HepG2 (cell line): ENCODE results near the gene LHX5. TPM values are rescaled to one million over a fixed set of nuclear protein-coding genes. Genes with fewer than 3 reads are reported as not detected.

Experiments used
- ATF7-NPFF ChIP-seq: sonication (generic); formaldehyde crosslinking; IDR thresholded peaks from 2 replicates; pipeline ENCODE4 v1.8.1; 2023; ENCODE audit warnings: mild to moderate bottlenecking, low read depth, missing genetic modification reagents, moderate library complexity
- ELF3 ChIP-seq: IDR thresholded peaks from 2 replicates; pipeline ENCODE4 v1.6.1; 2016; ENCODE audit warnings: missing genetic modification reagents, missing compliant biosample characterization
- HMGXB4 ChIP-seq, 2 experiments: sonication (generic) in 1 of 2; formaldehyde crosslinking in 1 of 2; IDR thresholded peaks; 2 replicates each; pipeline versions ENCODE4 v1.4.0 to v1.6.1; 2018 to 2020; ENCODE audit warnings: missing genetic modification reagents in 2 of 2, borderline replicate concordance in 1 of 2, low read depth in 1 of 2, mild to moderate bottlenecking in 1 of 2, missing biosample characterization in 1 of 2
- HNF1A ChIP-seq, 2 experiments: sonication (generic) in 1 of 2; formaldehyde crosslinking in 1 of 2; IDR thresholded peaks; 2 replicates each; pipeline versions ENCODE4 v1.4.0 to v1.6.1; 2016 to 2020; ENCODE audit warnings: borderline replicate concordance in 1 of 2, low read depth in 1 of 2, mild to moderate bottlenecking in 1 of 2, missing genetic modification reagents in 1 of 2
- KDM5A ChIP-seq: fragments of 200-600 bp; sonication (generic); IDR thresholded peaks from 2 replicates; pipeline ENCODE4 v1.7.0; 2018; ENCODE audit warnings: antibody characterized with exemption, mild to moderate bottlenecking, low read length, borderline replicate concordance
- RAD21 ChIP-seq: fragments of 450-650 bp; formaldehyde crosslinking; IDR thresholded peaks from 2 replicates; pipeline ENCODE4 v1.5.0; 2020; ENCODE audit warnings: mild to moderate bottlenecking
- RARG ChIP-seq: sonication (generic); formaldehyde crosslinking; IDR thresholded peaks from 2 replicates; pipeline ENCODE4 v1.4.0; 2020; ENCODE audit warnings: low read depth, mild to moderate bottlenecking, missing genetic modification reagents
- STAG1 ChIP-seq: sonication (generic); formaldehyde crosslinking; IDR thresholded peaks from 2 replicates; pipeline ENCODE4 v1.4.0; 2020; ENCODE audit warnings: missing genetic modification reagents
- ZBTB1 ChIP-seq: sonication (generic); formaldehyde crosslinking; IDR thresholded peaks from 2 replicates; pipeline ENCODE4 v1.4.0; 2020; ENCODE audit warnings: missing genetic modification reagents, borderline replicate concordance
- ZNF432 ChIP-seq: sonication (generic); formaldehyde crosslinking; IDR thresholded peaks from 2 replicates; pipeline ENCODE4 v1.5.0; 2020; ENCODE audit warnings: missing genetic modification reagents, mild to moderate bottlenecking, borderline replicate concordance
- ZNF816 ChIP-seq: sonication (generic); formaldehyde crosslinking; IDR thresholded peaks from 2 replicates; pipeline ENCODE4 v1.8.0; 2022; ENCODE audit warnings: missing genetic modification reagents, mild to moderate bottlenecking, borderline replicate concordance
- polyA plus RNA-seq, 8 experiments: library from polyadenylated mRNA; depleted of rRNA in 3 of 8; stranded (reverse) in 7 of 8; unstranded in 1 of 8; fragments of >200 nt; fragmentation: Illumina TruSeq in 4 of 8; extraction: Trizol in 4 of 8; gene quantifications; 2 replicates each; pipeline versions ENCODE4 v1.2.1 to v1.2.3, GENCODE V29; 2011 to 2016; ENCODE audit warnings: low read depth in 4 of 8, missing spikeins in 1 of 8, mixed read lengths in 1 of 8; ENCODE audit not compliant: insufficient read depth in 1 of 8
- total RNA-seq, 5 experiments: library from RNA; depleted of rRNA; stranded (reverse); fragments of >200 nt; fragmentation: Illumina TruSeq; extraction: Trizol; gene quantifications; 2 replicates each; pipeline ENCODE4 v1.2.3, GENCODE V29; 2016; ENCODE audit warnings: low read depth in 1 of 5
- TF ChIP-seq, protein P1 (sequence below): sonication (generic); formaldehyde crosslinking; IDR thresholded peaks from 2 replicates; pipeline ENCODE4 v1.4.0; 2020; ENCODE audit warnings: missing genetic modification reagents
- TF ChIP-seq, protein P2 (sequence below): sonication (generic); formaldehyde crosslinking; IDR thresholded peaks from 2 replicates; pipeline ENCODE4 v1.5.0; 2020; ENCODE audit warnings: missing genetic modification reagents
- TF ChIP-seq, protein P3 (sequence below): sonication (generic); formaldehyde crosslinking; conservative IDR thresholded peaks from 2 replicates; pipeline ENCODE4 v1.5.0; 2020; ENCODE audit warnings: missing genetic modification reagents

Gene LHX5
- total and polyA plus RNA-seq, 2 of the 13 experiments (the other 11 are each of a cell fraction or from before 2014, with no cell fraction given) = not detected

DNA sequence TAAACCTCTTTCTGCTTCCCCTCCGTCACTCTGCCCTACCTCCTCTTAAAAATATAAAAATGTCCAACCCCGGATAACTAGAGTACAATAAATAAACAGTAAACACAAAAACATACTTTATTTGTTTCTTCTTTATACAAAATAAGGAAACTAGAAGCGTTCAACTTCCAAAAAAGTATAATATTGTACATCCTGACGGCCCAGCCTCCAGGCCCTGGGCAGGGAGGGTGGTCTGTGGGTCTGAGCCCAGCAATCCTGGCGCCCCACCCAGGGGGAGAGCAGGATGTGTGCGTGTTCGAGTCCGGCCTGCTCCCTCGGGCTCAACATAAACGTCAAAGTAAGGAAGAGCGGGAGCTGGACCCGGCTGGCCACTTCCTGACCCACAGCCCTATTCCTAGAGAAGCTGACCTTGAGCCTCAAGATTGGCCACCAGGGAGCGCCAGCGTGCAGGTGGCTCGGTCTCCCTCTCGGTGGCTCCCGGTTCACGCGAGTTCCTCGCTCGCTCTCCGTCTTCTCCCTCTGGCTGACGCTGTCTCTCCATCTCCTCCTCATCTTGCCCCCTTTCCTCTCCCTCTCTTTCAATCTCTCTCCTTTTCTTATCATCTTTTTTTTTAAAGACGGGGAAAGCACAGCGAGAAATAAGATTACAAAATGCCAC, 9.4 kb downstream of the LHX5 start (continued):
- TF ChIP-seq, protein P1, sequence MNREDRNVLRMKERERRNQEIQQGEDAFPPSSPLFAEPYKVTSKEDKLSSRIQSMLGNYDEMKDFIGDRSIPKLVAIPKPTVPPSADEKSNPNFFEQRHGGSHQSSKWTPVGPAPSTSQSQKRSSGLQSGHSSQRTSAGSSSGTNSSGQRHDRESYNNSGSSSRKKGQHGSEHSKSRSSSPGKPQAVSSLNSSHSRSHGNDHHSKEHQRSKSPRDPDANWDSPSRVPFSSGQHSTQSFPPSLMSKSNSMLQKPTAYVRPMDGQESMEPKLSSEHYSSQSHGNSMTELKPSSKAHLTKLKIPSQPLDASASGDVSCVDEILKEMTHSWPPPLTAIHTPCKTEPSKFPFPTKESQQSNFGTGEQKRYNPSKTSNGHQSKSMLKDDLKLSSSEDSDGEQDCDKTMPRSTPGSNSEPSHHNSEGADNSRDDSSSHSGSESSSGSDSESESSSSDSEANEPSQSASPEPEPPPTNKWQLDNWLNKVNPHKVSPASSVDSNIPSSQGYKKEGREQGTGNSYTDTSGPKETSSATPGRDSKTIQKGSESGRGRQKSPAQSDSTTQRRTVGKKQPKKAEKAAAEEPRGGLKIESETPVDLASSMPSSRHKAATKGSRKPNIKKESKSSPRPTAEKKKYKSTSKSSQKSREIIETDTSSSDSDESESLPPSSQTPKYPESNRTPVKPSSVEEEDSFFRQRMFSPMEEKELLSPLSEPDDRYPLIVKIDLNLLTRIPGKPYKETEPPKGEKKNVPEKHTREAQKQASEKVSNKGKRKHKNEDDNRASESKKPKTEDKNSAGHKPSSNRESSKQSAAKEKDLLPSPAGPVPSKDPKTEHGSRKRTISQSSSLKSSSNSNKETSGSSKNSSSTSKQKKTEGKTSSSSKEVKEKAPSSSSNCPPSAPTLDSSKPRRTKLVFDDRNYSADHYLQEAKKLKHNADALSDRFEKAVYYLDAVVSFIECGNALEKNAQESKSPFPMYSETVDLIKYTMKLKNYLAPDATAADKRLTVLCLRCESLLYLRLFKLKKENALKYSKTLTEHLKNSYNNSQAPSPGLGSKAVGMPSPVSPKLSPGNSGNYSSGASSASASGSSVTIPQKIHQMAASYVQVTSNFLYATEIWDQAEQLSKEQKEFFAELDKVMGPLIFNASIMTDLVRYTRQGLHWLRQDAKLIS (CRISPR knock-in tag) = no peak
- no peak for TF ChIP-seq KDM5A
- TF ChIP-seq RARG (CRISPR knock-in tag) = no peak
- TF ChIP-seq, protein P2, sequence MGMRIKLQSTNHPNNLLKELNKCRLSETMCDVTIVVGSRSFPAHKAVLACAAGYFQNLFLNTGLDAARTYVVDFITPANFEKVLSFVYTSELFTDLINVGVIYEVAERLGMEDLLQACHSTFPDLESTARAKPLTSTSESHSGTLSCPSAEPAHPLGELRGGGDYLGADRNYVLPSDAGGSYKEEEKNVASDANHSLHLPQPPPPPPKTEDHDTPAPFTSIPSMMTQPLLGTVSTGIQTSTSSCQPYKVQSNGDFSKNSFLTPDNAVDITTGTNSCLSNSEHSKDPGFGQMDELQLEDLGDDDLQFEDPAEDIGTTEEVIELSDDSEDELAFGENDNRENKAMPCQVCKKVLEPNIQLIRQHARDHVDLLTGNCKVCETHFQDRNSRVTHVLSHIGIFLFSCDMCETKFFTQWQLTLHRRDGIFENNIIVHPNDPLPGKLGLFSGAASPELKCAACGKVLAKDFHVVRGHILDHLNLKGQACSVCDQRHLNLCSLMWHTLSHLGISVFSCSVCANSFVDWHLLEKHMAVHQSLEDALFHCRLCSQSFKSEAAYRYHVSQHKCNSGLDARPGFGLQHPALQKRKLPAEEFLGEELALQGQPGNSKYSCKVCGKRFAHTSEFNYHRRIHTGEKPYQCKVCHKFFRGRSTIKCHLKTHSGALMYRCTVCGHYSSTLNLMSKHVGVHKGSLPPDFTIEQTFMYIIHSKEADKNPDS (CRISPR knock-in tag) = no peak
- peak in 1 of 2 experiments; percentile 52; a peak in 1 of 4 replicates for TF ChIP-seq HMGXB4 (CRISPR knock-in tag; IDR thresholded peaks at IDR 0.05; ENCODE audit: borderline replicate concordance in 1 of 2, low read depth in 1 of 2)
- no peak for TF ChIP-seq ZNF432
- TF ChIP-seq ELF3 = no peak
- TF ChIP-seq, protein P3, sequence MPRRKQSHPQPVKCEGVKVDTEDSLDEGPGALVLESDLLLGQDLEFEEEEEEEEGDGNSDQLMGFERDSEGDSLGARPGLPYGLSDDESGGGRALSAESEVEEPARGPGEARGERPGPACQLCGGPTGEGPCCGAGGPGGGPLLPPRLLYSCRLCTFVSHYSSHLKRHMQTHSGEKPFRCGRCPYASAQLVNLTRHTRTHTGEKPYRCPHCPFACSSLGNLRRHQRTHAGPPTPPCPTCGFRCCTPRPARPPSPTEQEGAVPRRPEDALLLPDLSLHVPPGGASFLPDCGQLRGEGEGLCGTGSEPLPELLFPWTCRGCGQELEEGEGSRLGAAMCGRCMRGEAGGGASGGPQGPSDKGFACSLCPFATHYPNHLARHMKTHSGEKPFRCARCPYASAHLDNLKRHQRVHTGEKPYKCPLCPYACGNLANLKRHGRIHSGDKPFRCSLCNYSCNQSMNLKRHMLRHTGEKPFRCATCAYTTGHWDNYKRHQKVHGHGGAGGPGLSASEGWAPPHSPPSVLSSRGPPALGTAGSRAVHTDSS = no peak
- no peak for TF ChIP-seq HNF1A (IDR thresholded peaks at IDR 0.05; ENCODE audit: low read depth)
- TF ChIP-seq HNF1A (CRISPR knock-in tag; IDR thresholded peaks at IDR 0.05; ENCODE audit: borderline replicate concordance) = no peak
- TF ChIP-seq STAG1 (CRISPR knock-in tag) = peak; percentile 75
- TF ChIP-seq ZNF816 (CRISPR knock-in tag) = no peak
- TF ChIP-seq ZBTB1 (CRISPR knock-in tag) = no peak
- TF ChIP-seq ATF7-NPFF (CRISPR knock-in tag) = no peak
- peak; percentile 58 for TF ChIP-seq RAD21 (CRISPR knock-in tag)
